NCI-H187 treated with DMSO at 0.1 percent for 48 hours (cell line): ENCODE results near the gene SPTBN4.
"Not testable (repeated sequence)": the region's sequence is repeated elsewhere in the genome, so short reads cannot be mapped to it uniquely, and the experiment has no call there.

Experiments
- DNase-seq: peaks from one replicate; lab custom pipeline; 2025; lab: John Stamatoyannopoulos, UW

SPTBN4 gene

DNA sequence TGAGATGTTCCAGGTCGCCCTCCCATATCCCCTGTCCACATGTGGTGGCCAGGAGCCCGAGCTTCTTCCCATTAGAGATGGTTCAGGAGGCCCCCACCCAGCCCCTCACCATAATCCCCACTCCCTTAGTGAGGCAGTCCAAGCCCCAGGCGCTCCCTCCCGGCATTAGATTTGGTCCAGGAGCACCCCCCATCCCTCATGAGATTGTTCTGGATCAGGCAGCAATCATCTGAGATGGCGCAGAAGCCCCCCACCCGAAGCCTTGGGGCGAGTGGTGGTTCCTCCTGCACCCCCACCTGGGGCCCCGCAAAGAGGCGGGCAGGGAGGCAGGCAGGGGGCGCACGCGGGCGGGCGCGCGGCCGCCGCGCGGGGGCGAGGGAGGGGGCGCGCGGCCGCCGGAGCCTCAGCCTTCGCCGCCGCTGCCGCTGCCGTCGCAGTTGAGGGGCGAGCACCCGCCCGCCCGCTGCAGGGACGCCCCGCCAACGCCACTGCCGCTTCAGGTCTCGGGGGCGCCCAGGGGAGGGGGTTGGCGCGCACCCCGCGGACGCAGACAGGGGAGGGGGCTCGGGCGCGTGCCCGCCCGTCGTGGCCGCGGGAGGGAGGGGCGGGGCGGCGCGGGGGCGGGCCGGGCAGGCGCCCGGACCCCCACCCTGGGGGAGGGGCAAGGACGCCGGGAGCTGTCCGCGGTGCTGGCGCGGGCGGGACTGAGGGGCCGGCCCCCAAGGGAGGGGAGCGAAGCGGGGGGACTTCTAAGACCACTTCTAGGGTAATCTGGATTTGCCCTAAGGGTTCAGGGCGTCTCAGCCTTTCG, 63.5 kb downstream of the SPTBN4 start:
- no peak for DNase-seq

GRCh38 chr19:40533508-40533907, 66.7 kb downstream of the SPTBN4 start:
- no peak for DNase-seq

DNA sequence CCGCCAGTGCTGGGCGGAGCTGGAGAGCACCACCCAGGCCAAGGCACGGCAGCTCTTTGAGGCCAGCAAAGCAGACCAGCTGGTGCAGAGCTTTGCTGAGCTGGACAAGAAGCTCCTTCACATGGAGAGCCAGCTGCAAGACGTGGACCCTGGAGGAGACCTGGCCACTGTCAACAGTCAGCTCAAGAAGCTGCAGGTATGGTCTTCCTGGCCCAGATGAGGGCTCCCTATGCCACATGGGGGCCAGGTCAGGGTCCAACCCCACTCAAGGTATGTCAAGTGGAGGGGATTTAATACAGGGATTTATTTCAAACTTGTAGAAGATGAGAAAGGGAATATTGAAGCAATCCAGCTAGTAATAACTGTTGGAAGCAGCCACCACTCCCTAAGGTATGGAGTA, 67.3 kb downstream of the SPTBN4 start:
- DNase-seq, result no peak

GRCh38 chr19:40539070-40539469, 72.3 kb downstream of the SPTBN4 start:
- no peak for DNase-seq

DNA sequence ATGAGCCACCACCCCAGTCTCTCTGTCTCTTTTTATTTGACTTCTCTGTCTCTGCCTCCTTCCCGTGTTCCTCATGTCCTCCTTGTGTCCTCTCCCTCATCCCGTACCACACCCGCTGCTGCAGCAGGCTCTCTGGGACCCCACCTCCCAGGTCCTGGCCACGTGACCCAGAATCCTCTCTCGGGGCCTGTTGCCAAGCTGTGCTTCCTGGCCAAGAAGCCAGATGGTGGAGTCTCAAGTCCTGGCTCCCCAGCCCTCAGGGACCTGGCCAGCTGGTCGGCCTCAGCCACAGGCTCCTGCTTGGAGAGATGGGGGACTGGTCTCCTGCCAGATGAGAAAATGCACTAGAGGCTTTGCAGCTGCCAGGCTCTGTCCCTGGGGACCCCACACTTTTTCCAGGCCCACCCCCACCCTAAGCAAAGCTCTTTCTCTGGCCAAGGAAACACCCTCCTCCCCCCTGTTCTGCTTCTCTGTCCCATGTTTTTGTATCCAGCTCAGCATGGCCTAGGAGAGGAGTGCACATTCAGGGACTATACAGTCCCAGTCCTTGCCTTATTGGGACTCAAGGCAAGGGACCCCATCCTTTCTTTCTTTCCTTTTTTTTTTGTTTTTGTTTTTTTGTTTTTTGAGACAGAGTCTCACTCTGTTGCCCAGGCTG, 75.5 kb downstream of the SPTBN4 start:
- no peak for DNase-seq

DNA sequence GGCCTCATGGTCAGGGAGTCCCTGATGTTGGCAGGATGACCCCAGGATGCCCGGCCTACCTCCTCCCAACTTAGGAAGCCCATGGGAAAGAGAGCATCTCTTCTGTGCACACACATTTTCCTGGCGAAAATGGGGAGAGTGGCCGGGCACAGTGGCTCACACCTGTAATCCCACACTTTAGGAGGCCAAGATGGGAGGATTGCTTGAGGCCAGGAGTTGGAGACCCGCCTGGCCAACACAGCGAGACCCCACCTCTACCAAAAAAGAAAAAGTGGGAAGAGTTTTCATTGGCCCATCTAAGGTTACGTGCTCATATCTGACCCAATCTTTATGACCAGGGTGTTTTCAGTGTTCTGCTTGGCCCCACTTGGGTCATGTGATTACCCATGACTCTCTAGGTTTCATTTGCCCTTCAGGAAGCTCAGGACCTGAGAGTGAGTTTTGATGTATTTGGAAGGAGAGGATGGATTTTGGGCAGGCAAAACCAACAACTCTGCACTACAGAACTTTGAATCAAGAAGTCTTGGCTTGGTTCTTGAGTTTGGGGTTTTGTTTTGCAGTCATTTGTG, 76.3 kb downstream of the SPTBN4 start:
- DNase-seq, result no peak

GRCh38 chr19:40546153-40546841, 79.5 kb downstream of the SPTBN4 start:
- not testable (repeated sequence) for DNase-seq

DNA sequence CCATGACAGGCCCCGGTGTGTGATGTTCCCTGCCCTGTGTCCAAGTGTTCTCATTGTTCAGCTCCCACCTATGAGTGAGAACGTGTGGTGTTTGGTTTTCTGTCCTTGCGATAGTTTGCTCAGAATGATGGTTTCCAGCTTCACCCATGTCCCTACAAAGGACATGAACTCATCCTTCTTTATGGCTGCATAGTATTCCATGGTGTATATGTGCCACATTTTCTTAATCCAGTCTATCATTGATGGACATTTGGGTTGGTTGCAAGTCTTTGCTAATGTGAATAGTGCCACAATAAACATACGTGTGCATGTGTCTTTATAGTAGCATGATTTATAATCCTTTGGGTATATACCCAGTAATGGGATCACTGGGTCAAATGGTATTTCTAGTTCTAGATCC, 80.4 kb downstream of the SPTBN4 start:
- DNase-seq, result not testable (repeated sequence)

DNA sequence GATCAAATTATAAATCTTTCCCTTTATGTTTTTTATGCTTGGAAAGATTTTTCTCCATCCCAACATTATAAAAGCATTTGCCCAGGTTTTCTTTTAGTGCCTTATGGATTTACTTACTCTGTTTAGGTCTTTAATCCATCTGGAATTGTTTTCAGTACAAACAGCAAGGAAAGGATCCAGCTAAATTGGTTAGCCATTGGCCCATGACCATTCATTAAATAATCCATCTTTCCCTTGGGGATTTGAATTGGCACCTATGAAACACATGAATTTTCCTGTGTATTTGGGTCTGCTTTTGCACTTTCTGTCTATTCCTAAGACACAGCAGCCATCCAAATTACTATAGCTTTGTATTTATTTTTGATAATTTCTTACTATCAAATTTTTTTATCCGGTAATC, 81.0 kb downstream of the SPTBN4 start:
- DNase-seq, result no peak

DNA sequence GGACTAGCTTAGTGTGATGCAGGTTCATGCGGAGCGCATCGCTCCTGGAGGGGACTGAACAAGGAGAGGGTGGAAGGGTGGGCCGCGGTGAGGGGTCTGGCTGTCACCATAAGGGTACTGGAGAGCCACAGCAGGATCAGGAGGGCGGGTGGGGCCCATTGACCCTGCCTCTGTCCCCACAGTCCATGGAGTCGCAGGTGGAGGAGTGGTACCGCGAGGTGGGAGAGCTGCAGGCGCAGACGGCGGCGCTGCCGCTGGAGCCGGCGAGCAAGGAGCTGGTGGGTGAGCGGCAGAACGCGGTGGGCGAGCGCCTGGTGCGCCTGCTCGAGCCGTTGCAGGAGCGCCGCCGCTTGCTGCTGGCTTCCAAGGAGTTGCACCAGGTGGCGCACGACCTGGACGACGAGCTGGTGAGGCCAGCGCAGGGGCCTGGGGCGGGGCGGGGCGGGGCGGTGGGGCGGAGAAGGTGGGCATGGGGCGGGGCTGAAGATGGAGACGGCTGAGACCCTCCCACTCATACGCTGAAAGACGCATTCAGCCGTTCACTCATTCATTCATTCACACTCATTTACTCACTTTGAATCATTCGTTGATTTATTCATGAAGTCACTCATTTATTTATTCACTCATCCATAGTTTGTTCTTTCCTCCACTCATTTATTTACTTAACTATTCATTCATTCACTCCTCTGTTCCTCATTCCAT, 82.4 kb downstream of the SPTBN4 start:
- DNase-seq, result no peak

DNA sequence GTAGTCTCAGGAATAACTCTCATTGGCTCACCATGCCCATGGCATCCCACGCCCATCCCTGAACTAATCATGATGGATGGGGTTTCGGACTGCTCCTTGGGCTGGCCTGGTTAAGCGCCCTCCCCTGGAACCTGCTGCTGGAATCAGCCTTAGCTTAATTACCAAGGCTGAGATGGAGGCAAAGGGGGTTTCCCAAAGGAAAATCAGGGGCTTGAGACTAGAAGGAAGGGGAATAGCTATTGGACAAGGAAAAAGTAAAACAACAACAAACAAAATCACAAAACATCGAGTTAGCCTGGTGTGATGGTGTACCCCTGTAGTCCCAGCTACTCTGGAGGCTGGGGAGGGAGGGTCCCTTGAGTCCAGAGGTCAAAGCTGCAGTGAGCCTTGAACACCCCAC, 84.2 kb downstream of the SPTBN4 start:
- DNase-seq, result no peak

- no peak for DNase-seq
These were observed 86.0 kb downstream of the SPTBN4 start for GRCh38 chr19:40552848-40553247.

GRCh38 chr19:40553885-40554857, 87.4 kb downstream of the SPTBN4 start:
- DNase-seq, result no peak

DNA sequence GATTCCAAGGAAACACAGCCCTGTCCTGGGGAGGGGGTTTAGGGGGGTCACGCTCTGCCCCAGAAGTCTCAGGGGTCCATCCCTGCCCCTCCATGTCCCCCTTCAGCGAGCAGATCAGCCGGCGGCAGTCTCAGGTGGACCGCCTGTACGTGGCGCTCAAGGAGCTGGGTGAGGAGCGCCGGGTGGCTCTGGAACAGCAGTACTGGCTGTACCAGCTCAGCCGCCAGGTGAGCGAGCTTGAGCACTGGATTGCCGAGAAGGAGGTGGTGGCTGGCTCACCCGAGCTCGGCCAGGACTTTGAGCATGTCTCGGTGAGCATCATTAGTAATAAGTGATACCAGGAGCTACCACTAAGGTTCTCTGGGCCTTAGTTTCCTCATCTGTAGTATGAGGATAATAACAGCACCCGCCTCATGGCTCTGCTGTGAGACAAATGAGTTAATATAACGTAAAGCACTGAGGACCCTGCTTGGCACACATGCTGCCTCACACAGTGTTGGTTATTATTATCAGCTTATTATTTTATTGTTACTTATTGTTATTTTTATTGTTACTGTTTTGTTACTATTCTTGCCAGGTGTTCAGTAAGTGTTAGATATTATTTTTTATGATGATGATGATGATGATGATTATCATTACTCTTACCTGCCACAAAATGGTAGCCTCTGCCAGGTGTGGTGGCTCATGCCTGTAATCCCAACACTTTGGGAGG, 89.3 kb downstream of the SPTBN4 start:
- DNase-seq, result no peak

DNA sequence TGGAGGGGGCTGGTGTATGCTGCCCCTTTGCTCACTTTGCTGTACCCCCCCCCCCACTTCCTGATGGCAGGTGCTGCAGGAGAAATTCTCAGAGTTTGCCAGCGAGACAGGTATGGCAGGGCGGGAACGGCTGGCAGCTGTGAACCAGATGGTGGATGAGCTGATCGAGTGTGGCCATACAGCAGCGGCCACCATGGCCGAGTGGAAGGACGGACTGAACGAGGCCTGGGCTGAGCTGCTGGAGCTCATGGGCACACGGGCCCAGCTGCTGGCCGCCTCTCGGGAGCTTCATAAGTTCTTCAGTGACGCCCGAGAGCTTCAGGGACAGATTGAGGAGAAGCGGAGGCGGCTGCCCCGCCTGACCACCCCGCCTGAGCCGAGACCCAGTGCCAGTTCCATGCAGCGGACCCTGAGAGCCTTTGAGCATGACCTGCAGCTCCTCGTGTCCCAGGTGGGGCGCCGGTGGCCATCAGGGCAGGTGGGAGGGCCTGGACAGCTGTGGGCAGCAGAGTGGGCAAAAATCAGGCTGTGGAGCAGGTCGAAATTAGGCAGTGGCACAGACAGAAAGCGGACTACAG, 90.2 kb downstream of the SPTBN4 start:
- no peak for DNase-seq

DNA sequence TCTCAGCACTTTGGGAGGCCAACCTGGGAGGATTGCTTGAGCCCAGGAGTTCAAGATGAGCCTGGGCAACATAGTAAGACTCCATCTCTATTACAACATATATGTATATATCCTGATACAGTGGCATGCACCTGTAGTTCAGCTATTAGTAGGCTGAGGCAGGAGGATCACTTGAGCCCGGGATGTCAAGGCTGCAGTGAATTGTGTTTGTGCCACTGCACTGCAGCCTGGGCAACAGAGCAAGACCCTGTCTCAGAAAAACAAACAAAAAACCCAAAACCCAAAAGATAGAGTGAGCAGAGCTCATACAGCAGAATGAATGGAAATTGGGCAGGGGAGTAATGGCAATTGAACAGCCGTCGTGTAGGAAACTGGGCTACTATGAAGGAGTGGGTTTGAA, 92.6 kb downstream of the SPTBN4 start:
- DNase-seq, result no peak

GRCh38 chr19:40560092-40560507, 93.3 kb downstream of the SPTBN4 start:
- no peak for DNase-seq

DNA sequence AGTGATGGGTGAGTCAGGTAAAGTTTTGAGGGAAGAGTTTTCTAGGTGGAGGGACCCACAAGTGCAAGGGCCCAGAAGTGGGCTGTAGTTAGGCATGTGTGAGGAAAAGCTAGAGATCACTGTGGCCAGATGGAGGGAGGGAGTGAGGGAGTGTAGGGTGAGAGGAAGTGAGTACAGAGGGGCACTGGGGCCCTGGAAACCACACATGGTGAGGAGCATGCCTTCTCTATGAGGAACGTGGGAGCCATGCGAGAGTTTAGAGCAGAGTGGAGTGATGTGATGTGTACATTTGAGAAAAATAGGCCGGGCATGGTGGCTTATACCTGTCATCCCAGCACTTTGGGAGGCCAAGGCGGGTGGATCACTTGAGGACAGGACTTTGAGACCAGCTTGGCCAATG, 95.1 kb downstream of the SPTBN4 start:
- no peak for DNase-seq

- DNase-seq, result not testable (repeated sequence)
These were observed 97.7 kb downstream of the SPTBN4 start for GRCh38 chr19:40564535-40564934.

GRCh38 chr19:40565355-40565754, 98.6 kb downstream of the SPTBN4 start:
- no peak for DNase-seq
